Parathyroid adenoma (tissue), 2 donors: Measurements from ENCODE around the gene SPOCK1.

Experiments used
- H2AFZ ChIP-seq: fragments of 300-600 bp; sonication (generic); one replicate; pipeline ENCODE4 v1.7.0; 2017; ENCODE audit warnings: antibody characterized with exemption, mild to moderate bottlenecking
- H3K27ac ChIP-seq: fragments of 300-600 bp; sonication (generic); one replicate; pipeline ENCODE4 v1.7.0; 2017
- H3K27me3 ChIP-seq: fragments of 300-600 bp; sonication (generic); one replicate; pipeline ENCODE4 v1.7.0; 2017; ENCODE audit warnings: low read length; ENCODE audit not compliant: control insufficient read depth, insufficient read depth
- H3K36me3 ChIP-seq: fragments of 300-600 bp; sonication (generic); one replicate; pipeline ENCODE4 v1.7.0; 2017; ENCODE audit warnings: low read length; ENCODE audit not compliant: control insufficient read depth, insufficient read depth
- H3K4me1 ChIP-seq: fragments of 300-600 bp; sonication (generic); one replicate; pipeline ENCODE4 v1.7.0; 2017; ENCODE audit warnings: control low read depth
- H3K4me2 ChIP-seq: fragments of 300-600 bp; sonication (generic); one replicate; pipeline ENCODE4 v1.7.0; 2017; ENCODE audit warnings: low read length
- H3K4me3 ChIP-seq: fragments of 300-600 bp; sonication (generic); one replicate; pipeline ENCODE4 v1.7.0; 2017; ENCODE audit warnings: low read depth, low read length
- H3K79me2 ChIP-seq: fragments of 300-600 bp; sonication (generic); one replicate; pipeline ENCODE4 v1.7.0; 2017; ENCODE audit warnings: control low read depth
- H3K9ac ChIP-seq: fragments of 300-600 bp; sonication (generic); one replicate; pipeline ENCODE4 v1.7.0; 2017; ENCODE audit warnings: mild to moderate bottlenecking
- H3K9me3 ChIP-seq: fragments of 300-600 bp; sonication (generic); one replicate; pipeline ENCODE4 v1.7.0; 2017; ENCODE audit warnings: low read length; ENCODE audit not compliant: control insufficient read depth
- CTCF ChIP-seq: fragments of 300-600 bp; sonication (generic); IDR thresholded peaks from one replicate; pipeline ENCODE4 v1.7.0; 2017; ENCODE audit warnings: antibody characterized with exemption, mild to moderate bottlenecking
- donor health status: primary hyperparathyroidism.

SPOCK1 gene

GRCh38 chr5:137136991-137137632 is 362.0 kb downstream of the SPOCK1 start:
- Histone ChIP-seq H2AFZ (no peak overlapping the region), H3K9ac (no peak overlapping the region), H3K4me2 (no peak overlapping the region)

GRCh38 chr5:137134920-137135532 is 364.1 kb downstream of the SPOCK1 start:
- no peak overlapping the region for H2AFZ ChIP-seq
- H3K4me1 ChIP-seq: no peaks in the 10 kb centered on the region
- H3K27me3 ChIP-seq: no peaks in the 10 kb centered on the region
- H3K4me2 ChIP-seq: no peak overlapping the region
- TF ChIP-seq CTCF: no peak
- H3K36me3 ChIP-seq: no peaks in the 10 kb centered on the region
- H3K9me3 ChIP-seq: no peaks in the 10 kb centered on the region
- H3K27ac ChIP-seq: no peak overlapping the region
- no peak overlapping the region for H3K9ac ChIP-seq
- H3K79me2 ChIP-seq: no peaks in the 10 kb centered on the region
- H3K4me3 ChIP-seq: no peak overlapping the region

More at GRCh38 chr5:137136991-137137632, 362.0 kb downstream of the SPOCK1 start:
- no peak for TF ChIP-seq CTCF
- H3K9me3 ChIP-seq: no peaks in the 10 kb centered on the region
- H3K79me2 ChIP-seq: no peaks in the 10 kb centered on the region
- H3K36me3 ChIP-seq: no peaks in the 10 kb centered on the region
- no peaks in the 10 kb centered on the region for H3K27me3 ChIP-seq
- no peaks in the 10 kb centered on the region for H3K4me1 ChIP-seq
- no peak overlapping the region for H3K27ac ChIP-seq
- no peak overlapping the region for H3K4me3 ChIP-seq

- Histone ChIP-seq H3K9ac (no peak overlapping the region), H3K27me3 (no peaks in the 10 kb centered on the region), H3K27ac (no peak overlapping the region), H3K4me1 (no peaks in the 10 kb centered on the region), H3K4me2 (no peak overlapping the region), H3K9me3 (no peaks in the 10 kb centered on the region), H3K36me3 (no peaks in the 10 kb centered on the region), H2AFZ (no peak overlapping the region), H3K79me2 (no peaks in the 10 kb centered on the region), H3K4me3 (no peak overlapping the region)
- TF ChIP-seq CTCF: no peak
Measured at GRCh38 chr5:137129886-137130680, 369.0 kb downstream of the SPOCK1 start.

GRCh38 chr5:137128012-137128411 is 371.1 kb downstream of the SPOCK1 start:
- H3K4me1 ChIP-seq: no peaks in the 10 kb centered on the region
- H3K36me3 ChIP-seq: no peaks in the 10 kb centered on the region
- H3K4me3 ChIP-seq: no peak overlapping the region
- TF ChIP-seq CTCF: no peak
- H3K9me3 ChIP-seq: no peaks in the 10 kb centered on the region
- H3K27ac ChIP-seq: no peak overlapping the region
- no peak overlapping the region for H3K9ac ChIP-seq
- no peaks in the 10 kb centered on the region for H3K79me2 ChIP-seq
- no peak overlapping the region for H2AFZ ChIP-seq
- no peak overlapping the region for H3K4me2 ChIP-seq
- no peaks in the 10 kb centered on the region for H3K27me3 ChIP-seq
